Effector memory CD4-positive, alpha-beta T cell (primary cell): Measurements from ENCODE around the gene SHC4.
"Not testable (repeated sequence)": the region's sequence is repeated elsewhere in the genome, so short reads cannot be mapped to it uniquely, and the experiment has no call there.

Experiments
- DNase-seq, 3 donors: peaks; one replicate each; pipeline ENCODE4 v3.0.0-alpha.2; 2020
- H3K27ac ChIP-seq: 2 replicates; pipeline ENCODE4 v1.7.0; 2013; ENCODE audit warnings: mild to moderate bottlenecking, low read length, moderate library complexity; ENCODE audit not compliant: insufficient read depth, poor library complexity, severe bottlenecking
- H3K27me3 ChIP-seq: replicated peaks from 2 replicates; pipeline ENCODE4 v1.7.0; 2013; ENCODE audit warnings: mild to moderate bottlenecking, low read length; ENCODE audit not compliant: insufficient read depth, control insufficient read depth, poor library complexity, severe bottlenecking
- H3K36me3 ChIP-seq: 2 replicates; pipeline ENCODE4 v1.7.0; 2013; ENCODE audit warnings: mild to moderate bottlenecking, low read length, moderate library complexity; ENCODE audit not compliant: control insufficient read depth, insufficient read depth
- H3K4me1 ChIP-seq: 2 replicates; pipeline ENCODE4 v1.7.0; 2013; ENCODE audit warnings: low read length, mild to moderate bottlenecking; ENCODE audit not compliant: control insufficient read depth, insufficient read depth, poor library complexity, severe bottlenecking
- H3K4me3 ChIP-seq: 2 replicates; pipeline ENCODE4 v1.7.0; 2013; ENCODE audit warnings: low read length, low read depth, mild to moderate bottlenecking; ENCODE audit not compliant: insufficient read depth, poor library complexity, severe bottlenecking
- H3K9me3 ChIP-seq: 2 replicates; pipeline ENCODE4 v1.7.0; 2013; ENCODE audit warnings: mild to moderate bottlenecking, low read length, moderate library complexity; ENCODE audit not compliant: control insufficient read depth

Gene SHC4

GRCh38 chr15:48909313-48909712, 54.4 kb downstream of the SHC4 start:
- not testable (repeated sequence) for DNase-seq, H3K27ac ChIP-seq, H3K9me3 ChIP-seq, H3K4me3 ChIP-seq, H3K4me1 ChIP-seq, H3K36me3 ChIP-seq, H3K27me3 ChIP-seq

- no peak for DNase-seq
- H3K27ac ChIP-seq, result no peak overlapping the region
- H3K4me3 ChIP-seq, result no peak overlapping the region
- no peaks in the 10 kb centered on the region for H3K27me3 ChIP-seq
- H3K36me3 ChIP-seq, result no peaks in the 10 kb centered on the region
- H3K4me1 ChIP-seq, result no peaks in the 10 kb centered on the region
- H3K9me3 ChIP-seq, result no peaks in the 10 kb centered on the region
Observed at GRCh38 chr15:48905847-48906246, 57.9 kb downstream of the SHC4 start.

GRCh38 chr15:48905216-48905615, 58.5 kb downstream of the SHC4 start:
- Histone ChIP-seq H3K9me3 (no peaks in the 10 kb centered on the region), H3K4me3 (no peak overlapping the region), H3K27me3 (no peaks in the 10 kb centered on the region), H3K36me3 (no peaks in the 10 kb centered on the region), H3K27ac (no peak overlapping the region), H3K4me1 (no peaks in the 10 kb centered on the region)
- DNase-seq, result no peak

DNA sequence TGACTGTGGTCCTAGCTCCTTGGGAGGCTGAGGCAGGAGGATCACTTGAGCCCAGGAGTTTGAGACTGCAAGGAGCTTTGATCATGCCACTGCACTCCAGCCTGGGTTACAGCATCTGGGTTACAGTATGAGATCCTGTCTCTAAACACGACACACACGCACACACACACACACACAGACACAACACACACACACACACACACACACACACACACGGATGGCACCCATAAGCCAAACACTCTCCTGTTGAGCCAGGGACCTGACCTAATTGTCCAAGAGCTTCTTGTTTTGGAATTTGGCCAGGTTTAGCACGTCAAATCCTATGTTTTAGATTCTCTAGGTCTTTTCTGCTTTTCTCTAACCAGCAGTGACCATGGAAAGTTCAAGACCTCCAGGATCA, 59.0 kb downstream of the SHC4 start:
- Histone ChIP-seq H3K4me1 (no peaks in the 10 kb centered on the region), H3K27ac (no peak overlapping the region), H3K36me3 (no peaks in the 10 kb centered on the region), H3K4me3 (no peak overlapping the region), H3K9me3 (no peaks in the 10 kb centered on the region), H3K27me3 (no peaks in the 10 kb centered on the region)
- no peak for DNase-seq

DNA sequence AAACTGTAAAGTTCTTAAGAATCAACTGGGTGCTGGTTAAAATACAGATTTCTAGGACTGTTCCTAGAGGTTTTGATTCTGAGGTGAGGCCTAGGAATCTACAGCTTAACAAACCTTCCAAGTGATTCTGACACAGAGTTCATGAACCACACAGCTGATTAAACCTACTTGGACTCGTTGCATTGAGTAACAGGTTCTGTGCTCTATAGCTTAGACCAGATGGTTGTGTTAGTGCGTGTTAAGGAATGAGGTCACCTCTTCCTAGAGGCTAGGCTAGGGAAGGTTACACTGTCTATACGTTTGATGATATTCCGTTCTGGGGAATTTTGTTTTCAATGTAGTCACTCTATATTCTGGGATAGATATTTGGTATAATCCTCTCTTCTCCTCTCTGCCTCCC, 63.9 kb downstream of the SHC4 start:
- H3K4me1 ChIP-seq, result no peaks in the 10 kb centered on the region
- H3K27me3 ChIP-seq, result no peaks in the 10 kb centered on the region
- H3K9me3 ChIP-seq, result no peaks in the 10 kb centered on the region
- no peak for DNase-seq
- H3K27ac ChIP-seq, result no peak overlapping the region
- H3K36me3 ChIP-seq, result no peaks in the 10 kb centered on the region
- H3K4me3 ChIP-seq, result no peak overlapping the region

DNA sequence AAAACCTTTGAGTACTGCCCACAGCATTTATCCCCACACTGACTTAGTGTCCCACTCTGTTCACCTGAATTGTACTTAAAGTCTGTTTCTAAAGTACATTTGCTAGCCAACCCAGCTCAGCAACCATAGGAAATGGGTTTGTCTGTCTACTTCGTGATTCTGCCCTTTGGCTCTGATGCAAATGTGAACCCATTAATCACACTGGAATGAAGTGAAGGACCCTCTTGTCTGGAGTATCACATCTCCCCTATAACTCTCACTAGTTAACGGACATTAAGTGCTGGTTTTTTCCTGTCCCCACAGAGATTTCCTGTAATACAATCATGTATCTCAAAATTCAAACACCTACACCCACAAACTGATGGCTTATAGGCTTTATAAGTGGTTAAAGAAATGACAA, 65.3 kb downstream of the SHC4 start:
- Histone ChIP-seq H3K36me3 (no peaks in the 10 kb centered on the region), H3K9me3 (no peaks in the 10 kb centered on the region), H3K27ac (no peak overlapping the region), H3K27me3 (no peaks in the 10 kb centered on the region), H3K4me1 (no peaks in the 10 kb centered on the region), H3K4me3 (no peak overlapping the region)
- DNase-seq, result no peak

DNA sequence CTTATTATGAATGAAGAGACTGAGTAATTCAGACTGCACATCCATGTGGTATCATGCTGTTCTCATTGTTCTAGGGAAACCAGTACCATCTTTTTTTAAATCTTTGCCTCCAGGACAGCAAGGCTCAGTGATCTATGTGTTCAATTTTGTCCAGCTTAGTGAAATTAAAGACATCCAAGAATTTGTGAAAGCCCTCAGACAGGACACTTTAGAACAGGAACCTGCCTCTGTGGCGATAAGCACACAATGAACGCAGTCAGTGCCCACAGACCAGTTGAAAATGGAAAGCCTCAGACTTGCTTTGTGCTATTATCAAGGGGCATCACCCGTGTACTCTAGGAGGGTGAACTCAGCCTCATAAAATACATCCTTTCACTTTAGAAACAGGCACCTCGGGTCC, 65.7 kb downstream of the SHC4 start:
- H3K4me3 ChIP-seq, result no peak overlapping the region
- H3K4me1 ChIP-seq, result no peaks in the 10 kb centered on the region
- H3K9me3 ChIP-seq, result no peaks in the 10 kb centered on the region
- no peak for DNase-seq
- no peak overlapping the region for H3K27ac ChIP-seq
- H3K36me3 ChIP-seq, result no peaks in the 10 kb centered on the region
- H3K27me3 ChIP-seq, result no peaks in the 10 kb centered on the region

DNA sequence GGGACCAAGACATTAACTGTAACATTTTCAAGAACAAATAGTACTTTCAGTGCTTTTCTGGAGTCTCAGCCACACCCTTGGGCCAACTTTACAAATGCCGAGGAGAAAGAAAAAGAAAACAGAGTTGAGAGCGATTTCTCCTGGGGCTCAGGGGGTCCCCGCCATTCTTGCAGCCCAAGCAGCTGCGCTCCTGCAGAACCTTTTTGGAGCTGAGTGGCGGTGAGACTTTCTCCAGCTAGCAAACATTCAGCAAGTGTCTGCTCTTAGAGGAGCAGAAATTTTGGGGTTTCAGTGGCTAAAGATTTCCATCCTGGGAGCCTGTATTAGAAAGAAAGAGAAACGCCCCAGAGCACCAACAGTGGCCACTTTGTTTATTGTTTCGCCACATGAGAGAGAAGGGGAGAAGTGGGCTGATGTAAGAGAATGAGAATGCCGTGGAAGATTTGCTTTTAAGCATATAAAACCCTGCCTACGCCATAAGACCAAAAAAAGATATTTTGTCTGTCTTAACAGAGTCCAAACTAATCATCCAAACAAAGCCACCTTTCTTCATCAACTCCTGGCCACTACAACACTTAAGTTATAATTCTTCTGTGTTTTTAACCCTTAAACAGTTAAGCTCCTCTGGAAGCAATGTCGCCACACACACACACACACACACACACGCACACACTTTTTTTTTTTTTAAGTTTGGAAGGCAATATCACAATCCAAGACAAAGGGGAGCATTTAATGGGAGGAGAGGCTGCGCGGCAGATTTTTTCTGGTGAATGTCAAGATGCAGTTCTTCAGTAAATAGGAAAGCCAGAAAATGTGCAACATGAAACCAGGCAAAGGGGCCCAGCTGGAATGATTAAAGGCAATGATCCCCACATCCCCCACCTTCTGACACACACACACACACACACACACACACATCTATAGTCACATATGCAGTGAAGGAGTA, 66.6 kb downstream of the SHC4 start:
- DNase-seq, result no peak
- Histone ChIP-seq H3K27ac (no peak overlapping the region), H3K27me3 (no peaks in the 10 kb centered on the region), H3K4me1 (no peaks in the 10 kb centered on the region), H3K36me3 (no peaks in the 10 kb centered on the region), H3K9me3 (no peaks in the 10 kb centered on the region), H3K4me3 (no peak overlapping the region)

DNA sequence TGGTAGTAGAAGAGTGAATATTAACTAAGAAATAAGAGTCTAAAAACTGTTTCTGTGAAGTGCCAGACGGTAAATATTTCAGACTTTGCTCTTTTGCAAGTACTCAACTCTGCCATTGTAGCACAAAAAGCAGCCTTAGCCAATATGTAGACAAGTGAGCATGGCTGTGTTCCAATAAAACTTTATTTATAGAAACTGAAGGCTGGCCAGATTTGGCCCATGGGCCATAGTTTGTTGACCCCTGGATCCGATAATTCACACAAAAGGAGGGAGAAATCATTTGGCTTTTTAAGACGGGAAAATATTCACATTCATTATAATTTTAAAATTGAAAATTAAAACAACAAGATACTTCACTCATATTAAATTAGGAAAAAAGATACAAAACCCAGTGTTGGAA, 70.4 kb downstream of the SHC4 start:
- no peaks in the 10 kb centered on the region for H3K27me3 ChIP-seq
- no peak for DNase-seq

DNA sequence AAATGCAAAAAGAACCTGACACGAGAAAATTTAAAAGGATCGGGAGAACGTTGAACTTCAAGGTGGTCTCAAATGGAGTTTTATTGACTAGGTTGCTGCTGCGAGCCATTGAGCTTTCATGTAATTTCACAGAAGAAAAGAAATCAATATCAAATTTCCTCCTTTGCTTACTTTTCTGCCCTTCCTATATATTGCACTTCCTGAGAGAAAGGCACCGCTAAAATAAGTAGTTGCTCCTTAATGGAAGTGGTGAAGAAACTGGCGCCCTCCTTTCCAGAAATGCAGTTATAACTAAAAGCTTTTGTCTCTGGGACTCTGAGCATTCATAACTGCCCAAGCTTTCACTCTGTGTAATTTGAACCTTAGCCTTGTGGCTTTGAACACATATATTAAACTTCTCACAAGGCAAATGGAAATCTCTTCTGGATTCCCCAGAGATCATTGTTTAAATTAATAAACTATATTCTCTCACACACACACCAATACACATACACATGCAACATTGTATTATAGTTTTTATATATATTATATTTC, 72.4 kb downstream of the SHC4 start:
- Histone ChIP-seq H3K4me3 (no peak overlapping the region), H3K36me3 (no peaks in the 10 kb centered on the region), H3K27me3 (no peaks in the 10 kb centered on the region), H3K4me1 (no peaks in the 10 kb centered on the region), H3K9me3 (no peaks in the 10 kb centered on the region), H3K27ac (no peak overlapping the region)
- DNase-seq, result no peak

More for the DNA sequence above, 70.4 kb downstream of the SHC4 start:
- no peaks in the 10 kb centered on the region for H3K36me3 ChIP-seq
- no peaks in the 10 kb centered on the region for H3K4me1 ChIP-seq
- H3K27ac ChIP-seq, result no peak overlapping the region
- H3K9me3 ChIP-seq, result no peaks in the 10 kb centered on the region
- H3K4me3 ChIP-seq, result no peak overlapping the region
